Activated CD4-positive, CD25-positive, alpha-beta regulatory T cell treated with anti-CD3 and anti-CD28 coated beads, Interleukin-2, amount 50 U/mL, for 16 hours (primary cell): ENCODE measurements around the gene CAMKK1.
"Not testable (repeated sequence)": the region's sequence is repeated elsewhere in the genome, so short reads cannot be mapped to it uniquely, and the experiment has no call there.

ENCODE experiments used
- DNase-seq: peaks from one replicate; pipeline ENCODE4 v3.0.0-alpha.2; 2020; ENCODE audit warnings: low read depth, low spot score

CAMKK1 gene

GRCh38 chr17:3879591-3880417 is 13.0 kb downstream of the CAMKK1 start:
- DNase-seq = no peak

GRCh38 chr17:3879186-3879585 is 13.7 kb downstream of the CAMKK1 start:
- no peak for DNase-seq

GRCh38 chr17:3877220-3877619 is 15.6 kb downstream of the CAMKK1 start:
- DNase-seq = no peak

GRCh38 chr17:3875317-3875716 is 17.5 kb downstream of the CAMKK1 start:
- DNase-seq = no peak

- DNase-seq = no peak
Measured at GRCh38 chr17:3873862-3874261, 19.0 kb downstream of the CAMKK1 start.

- DNase-seq = no peak
Measured at GRCh38 chr17:3870871-3871306, 22.0 kb downstream of the CAMKK1 start.

- no peak for DNase-seq
Measured at GRCh38 chr17:3867606-3868005, 25.2 kb downstream of the CAMKK1 start.

GRCh38 chr17:3867106-3867505 is 25.7 kb downstream of the CAMKK1 start:
- no peak for DNase-seq

- no peak for DNase-seq
Measured at GRCh38 chr17:3866276-3866675, 26.6 kb downstream of the CAMKK1 start.

- no peak for DNase-seq
Measured at GRCh38 chr17:3865176-3865575, 27.7 kb downstream of the CAMKK1 start.

GRCh38 chr17:3864534-3864933 is 28.3 kb downstream of the CAMKK1 start:
- DNase-seq = no peak

- no peak for DNase-seq
Measured at GRCh38 chr17:3861761-3862681, 30.8 kb downstream of the CAMKK1 start.

- no peak for DNase-seq
Measured at GRCh38 chr17:3860939-3861700, 31.7 kb downstream of the CAMKK1 start.

GRCh38 chr17:3859940-3860339 is 32.9 kb downstream of the CAMKK1 start:
- DNase-seq = no peak

GRCh38 chr17:3857261-3858105 is 35.4 kb downstream of the CAMKK1 start:
- DNase-seq = no peak

GRCh38 chr17:3854204-3854603 is 38.6 kb downstream of the CAMKK1 start:
- not testable (repeated sequence) for DNase-seq

GRCh38 chr17:3852561-3852960 is 40.3 kb downstream of the CAMKK1 start:
- no peak for DNase-seq

GRCh38 chr17:3851461-3852100 is 41.3 kb downstream of the CAMKK1 start:
- DNase-seq = no peak

GRCh38 chr17:3848229-3848835 is 44.5 kb downstream of the CAMKK1 start:
- no peak for DNase-seq

GRCh38 chr17:3847165-3847670 is 45.6 kb downstream of the CAMKK1 start:
- no peak for DNase-seq
